ENCODE data around the gene BPIFB3.

Gene BPIFB3

GRCh38 chr20:33093582-33093981 lies 39.9 kb downstream of the BPIFB3 start:
- TF ChIP-seq, protein P1, sequence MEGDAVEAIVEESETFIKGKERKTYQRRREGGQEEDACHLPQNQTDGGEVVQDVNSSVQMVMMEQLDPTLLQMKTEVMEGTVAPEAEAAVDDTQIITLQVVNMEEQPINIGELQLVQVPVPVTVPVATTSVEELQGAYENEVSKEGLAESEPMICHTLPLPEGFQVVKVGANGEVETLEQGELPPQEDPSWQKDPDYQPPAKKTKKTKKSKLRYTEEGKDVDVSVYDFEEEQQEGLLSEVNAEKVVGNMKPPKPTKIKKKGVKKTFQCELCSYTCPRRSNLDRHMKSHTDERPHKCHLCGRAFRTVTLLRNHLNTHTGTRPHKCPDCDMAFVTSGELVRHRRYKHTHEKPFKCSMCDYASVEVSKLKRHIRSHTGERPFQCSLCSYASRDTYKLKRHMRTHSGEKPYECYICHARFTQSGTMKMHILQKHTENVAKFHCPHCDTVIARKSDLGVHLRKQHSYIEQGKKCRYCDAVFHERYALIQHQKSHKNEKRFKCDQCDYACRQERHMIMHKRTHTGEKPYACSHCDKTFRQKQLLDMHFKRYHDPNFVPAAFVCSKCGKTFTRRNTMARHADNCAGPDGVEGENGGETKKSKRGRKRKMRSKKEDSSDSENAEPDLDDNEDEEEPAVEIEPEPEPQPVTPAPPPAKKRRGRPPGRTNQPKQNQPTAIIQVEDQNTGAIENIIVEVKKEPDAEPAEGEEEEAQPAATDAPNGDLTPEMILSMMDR (IDR thresholded peaks at IDR 0.05): no peak

GRCh38 chr20:33095249-33095648 lies 41.5 kb downstream of the BPIFB3 start:
- TF ChIP-seq, protein P1 (IDR thresholded peaks at IDR 0.05): no peak

GRCh38 chr20:33095902-33096584 lies 42.3 kb downstream of the BPIFB3 start:
- TF ChIP-seq, protein P1 (IDR thresholded peaks at IDR 0.05): peak; percentile 97

DNA sequence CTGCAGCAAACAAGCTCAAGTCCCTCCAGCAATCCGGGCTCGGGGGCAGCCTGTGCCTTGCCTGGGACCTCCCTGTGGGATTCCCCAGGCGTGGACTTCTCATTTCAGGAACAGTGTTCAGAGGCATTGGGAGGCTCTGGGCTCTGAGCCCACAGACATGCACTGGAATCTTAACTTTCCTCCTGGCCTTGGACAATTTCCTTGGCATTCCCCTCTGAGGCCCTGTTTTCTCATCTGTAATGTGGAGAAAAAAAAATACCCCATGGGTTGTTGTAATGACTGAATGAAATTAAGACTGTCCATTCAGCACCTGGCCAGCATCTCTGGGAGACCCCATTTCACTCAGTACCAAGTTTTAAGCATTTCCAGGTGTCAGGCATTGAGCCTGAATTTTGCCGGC lies 43.3 kb downstream of the BPIFB3 start:
- TF ChIP-seq, protein P1 (IDR thresholded peaks at IDR 0.05): no peak

DNA sequence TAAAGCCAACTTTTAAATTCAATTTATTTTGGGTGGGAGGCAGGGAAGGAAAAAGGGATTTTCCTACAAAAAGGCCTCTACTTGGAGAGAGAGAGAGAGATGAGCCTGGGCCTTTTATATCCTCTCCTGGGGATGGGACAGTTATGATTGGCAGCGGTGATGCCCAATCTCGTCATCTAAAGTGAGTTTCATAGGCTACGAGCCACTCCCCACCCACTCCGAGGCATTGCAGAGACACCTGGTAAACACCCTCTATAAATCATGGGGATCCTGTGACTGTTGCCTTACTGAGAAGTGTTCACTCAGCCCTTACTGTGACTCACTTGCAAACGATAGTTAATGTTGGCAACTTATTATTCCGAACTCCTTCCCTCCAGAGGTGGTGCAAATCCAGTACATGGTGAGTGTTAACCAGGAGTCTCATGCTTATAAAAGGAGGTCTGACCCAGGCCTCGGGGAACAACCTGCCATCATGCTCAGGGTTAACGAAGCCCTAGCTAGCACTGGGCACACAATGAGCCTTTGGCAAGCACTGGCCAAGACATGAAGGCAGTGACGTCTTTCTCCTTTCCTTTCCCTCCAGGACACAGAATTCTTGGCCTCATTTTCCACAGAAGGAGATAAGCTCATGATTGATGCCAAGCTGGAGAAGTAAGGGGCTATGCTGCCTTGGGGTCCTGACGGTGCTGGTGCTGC lies 46.3 kb downstream of the BPIFB3 start:
- TF ChIP-seq, protein P1 (IDR thresholded peaks at IDR 0.05): no peak

- TF ChIP-seq, protein P1 (IDR thresholded peaks at IDR 0.05): no peak
Observed at GRCh38 chr20:33103556-33103955, 49.9 kb downstream of the BPIFB3 start.

- TF ChIP-seq, protein P1 (IDR thresholded peaks at IDR 0.05): no peak
Observed at GRCh38 chr20:33104336-33104735, 50.6 kb downstream of the BPIFB3 start.
